ENCODE measurements around the gene PARVB.
"Not testable (repeated sequence)": the region's sequence is repeated elsewhere in the genome, so short reads cannot be mapped to it uniquely, and the experiment has no call there.

PARVB gene

GRCh38 chr22:44030051-44030701 is 6.1 kb downstream of the PARVB start:
- DNase-seq, result no peak

GRCh38 chr22:44030702-44031082 is 6.6 kb downstream of the PARVB start:
- peak; percentile 57 for DNase-seq

- DNase-seq, result peak; percentile 52
These were observed 7.3 kb downstream of the PARVB start for GRCh38 chr22:44031158-44031952.

- DNase-seq, result no peak
These were observed 8.1 kb downstream of the PARVB start for GRCh38 chr22:44032126-44032730.

- DNase-seq, result no peak
These were observed 9.2 kb downstream of the PARVB start for GRCh38 chr22:44033287-44033686.

- no peak for DNase-seq
These were observed 9.6 kb downstream of the PARVB start for GRCh38 chr22:44033694-44034093.

GRCh38 chr22:44037519-44038375 is 13.6 kb downstream of the PARVB start:
- DNase-seq, result no peak

GRCh38 chr22:44039566-44040171 is 15.6 kb downstream of the PARVB start:
- no peak for DNase-seq

GRCh38 chr22:44042249-44043218 is 18.4 kb downstream of the PARVB start:
- DNase-seq, result no peak

- no peak for DNase-seq
These were observed 21.0 kb downstream of the PARVB start for GRCh38 chr22:44045145-44045544.

GRCh38 chr22:44046485-44047141 is 22.5 kb downstream of the PARVB start:
- DNase-seq, result peak; percentile 100

- DNase-seq, result no peak
These were observed 23.8 kb downstream of the PARVB start for GRCh38 chr22:44047891-44048301.

- DNase-seq, result peak; percentile 54
These were observed 25.6 kb downstream of the PARVB start for GRCh38 chr22:44049486-44050231.

GRCh38 chr22:44050766-44051355 is 26.8 kb downstream of the PARVB start:
- DNase-seq, result no peak

- peak; percentile 56 for DNase-seq
These were observed 27.3 kb downstream of the PARVB start for GRCh38 chr22:44051358-44051757.

- no peak for DNase-seq
These were observed 27.9 kb downstream of the PARVB start for GRCh38 chr22:44051961-44052360.

- DNase-seq, result peak; percentile 87
These were observed 31.7 kb downstream of the PARVB start for GRCh38 chr22:44055805-44056204.

GRCh38 chr22:44056649-44057048 is 32.5 kb downstream of the PARVB start:
- DNase-seq, result not testable (repeated sequence)

- no peak for DNase-seq
These were observed 33.4 kb downstream of the PARVB start for GRCh38 chr22:44057401-44057987.

Measured in hematopoietic multipotent progenitor cell treated with erythropoietin and hydrocortisone succinate and interleukin-3 and kit ligand, for 6 days (in vitro differentiated cells).